HG02571 (cell line): Measurements from ENCODE around the gene CARD9.

Experiments used
- ATAC-seq: cut with Tn5 transposase; IDR thresholded peaks from one replicate; pipeline ENCODE4 v1.9.1; 2021; ENCODE audit warnings: mild to moderate bottlenecking, moderate library complexity; ENCODE audit not compliant: unreplicated experiment

CARD9 gene

GRCh38 chr9:136381311-136381710, 7.8 kb upstream of the CARD9 start:
- no peak for ATAC-seq

- ATAC-seq, result no peak
These were observed 6.9 kb upstream of the CARD9 start for GRCh38 chr9:136380381-136380780.

- ATAC-seq, result no peak
These were observed 6.4 kb upstream of the CARD9 start for GRCh38 chr9:136379891-136380290.

- no peak for ATAC-seq
These were observed 5.9 kb upstream of the CARD9 start for GRCh38 chr9:136379401-136379800.

- ATAC-seq, result no peak
These were observed 5.5 kb upstream of the CARD9 start for GRCh38 chr9:136379003-136379287.

- ATAC-seq, result no peak
These were observed 4.9 kb upstream of the CARD9 start for GRCh38 chr9:136378170-136379002.

GRCh38 chr9:136377341-136378169, 4.1 kb upstream of the CARD9 start:
- ATAC-seq, result no peak

- ATAC-seq, result no peak
These were observed 3.0 kb upstream of the CARD9 start for GRCh38 chr9:136376457-136376856.

- no peak for ATAC-seq
These were observed 1.6 kb upstream of the CARD9 start for GRCh38 chr9:136375096-136375495.

GRCh38 chr9:136374183-136374575, 710 bp upstream of the CARD9 start:
- no peak for ATAC-seq

GRCh38 chr9:136372561-136373299, 739 bp downstream of the CARD9 start:
- ATAC-seq, result no peak

- no peak for ATAC-seq
These were observed 1.5 kb downstream of the CARD9 start for GRCh38 chr9:136372006-136372405.

GRCh38 chr9:136371533-136371880, 2.0 kb downstream of the CARD9 start:
- no peak for ATAC-seq

GRCh38 chr9:136370687-136371532, 2.6 kb downstream of the CARD9 start:
- ATAC-seq, result no peak

- ATAC-seq, result no peak
These were observed 3.4 kb downstream of the CARD9 start for GRCh38 chr9:136370037-136370436.

- ATAC-seq, result no peak
These were observed 5.3 kb downstream of the CARD9 start for GRCh38 chr9:136368190-136368589.

- ATAC-seq, result no peak
These were observed 5.9 kb downstream of the CARD9 start for GRCh38 chr9:136367296-136368145.

GRCh38 chr9:136366826-136367225, 6.6 kb downstream of the CARD9 start:
- ATAC-seq, result no peak

GRCh38 chr9:136365775-136366222, 7.7 kb downstream of the CARD9 start:
- no peak for ATAC-seq
